ENCODE data around the gene ITGA8. TPM values are rescaled to one million over a fixed set of nuclear protein-coding genes. Genes with fewer than 3 reads are reported as not detected.

Gene ITGA8
- total and polyA plus RNA-seq, 2 of the 4 experiments (the other 2 are of a cell fraction), result under 0.01 to 0.02 TPM

DNA sequence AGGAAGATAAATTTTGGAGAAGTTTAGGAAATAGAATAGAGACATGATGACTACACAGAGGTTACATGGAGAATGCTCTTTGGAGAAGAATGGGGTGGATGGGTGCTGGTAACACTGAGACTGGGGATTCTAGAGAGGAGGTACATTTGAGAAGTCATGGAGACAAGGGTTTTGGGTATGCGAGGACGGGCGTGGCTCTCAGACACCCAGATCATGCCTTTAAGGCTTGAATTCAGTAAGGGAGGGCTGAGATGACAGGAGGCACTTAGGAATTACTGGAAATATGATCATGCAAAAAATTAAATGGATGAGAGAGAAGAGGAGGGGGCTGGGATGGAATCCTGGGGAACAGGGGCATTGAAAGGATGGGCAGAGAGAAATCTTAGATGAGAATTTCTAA lies 168.8 kb downstream of the ITGA8 start:
- POLR2A ChIA-PET (ENCODE audit: unreplicated experiment), result no interaction called here
- DNase-seq, result no peak

More for the DNA sequence above, 168.8 kb downstream of the ITGA8 start:
- no peak overlapping the region for H3K9ac ChIP-seq (ENCODE audit: low read depth, low read length)
- no peak overlapping the region for H2AK9ac ChIP-seq (replicated peaks; ENCODE audit: low read depth, low read length, poor library complexity)
- WGBS, 2 experiments (ENCODE audit: extremely low coverage in 2 of 2, insufficient read length in 1 of 2), result 71% methylated on average over 3 of the region's 3 CpGs; no CpG with 5 or more reads in 1 of the 2 experiments
- H3K9me1 ChIP-seq (ENCODE audit: insufficient read depth, low read length), result no peaks in the 10 kb centered on the region
- no peak overlapping the region for H2BK5ac ChIP-seq (ENCODE audit: low read depth, low read length, poor library complexity, severe bottlenecking)
- no peak overlapping the region for H2AK5ac ChIP-seq (ENCODE audit: low read depth, low read length)
- H2BK15ac ChIP-seq (ENCODE audit: low read depth, low read length), result no peak overlapping the region
- H4K91ac ChIP-seq (ENCODE audit: insufficient read depth, low read depth, low read length), result no peak overlapping the region
- peaks cover 2% of the 10 kb centered on the region; the same call in 1 of the 2 replicates for H3K27me3 ChIP-seq (ENCODE audit: control insufficient read depth, insufficient read depth, low read length)
- H2BK20ac ChIP-seq (ENCODE audit: low read depth, low read length), result no peak overlapping the region
- H4K20me1 ChIP-seq (ENCODE audit: insufficient read depth, low read length), result no peaks in the 10 kb centered on the region
- no peak overlapping the region for H3K27ac ChIP-seq (ENCODE audit: insufficient read depth, low read length)
- no peak overlapping the region for H3K23ac ChIP-seq (ENCODE audit: low read depth, low read length)
- no peak overlapping the region for H3K4me2 ChIP-seq (ENCODE audit: low read depth, low read length)
- no peak overlapping the region for H3K4me3 ChIP-seq (ENCODE audit: insufficient read depth, low read depth, low read length)
- no peak for ATAC-seq (ENCODE audit: low read depth)
- in situ Hi-C loops (cut with MboI; ENCODE audit: low sequenced_read_pairs), result no loop called here
- H2AFZ ChIP-seq (replicated peaks; ENCODE audit: low read length, poor library complexity), result no peak overlapping the region
- H3K4me1 ChIP-seq (ENCODE audit: control insufficient read depth, insufficient read depth, low read length), result no peaks in the 10 kb centered on the region
- intact Hi-C loops (cut with micrococcal nuclease), result no loop called here
- no peaks in the 10 kb centered on the region for H3K79me1 ChIP-seq (ENCODE audit: low read depth in 1 of 2, low read length in 2 of 2)
- H4K8ac ChIP-seq (ENCODE audit: low read depth in 2 of 2, low read length in 2 of 2), result no peak overlapping the region
- H3K56ac ChIP-seq (ENCODE audit: extremely low read depth, insufficient read depth, low read length), result no peak overlapping the region
- H3K4ac ChIP-seq (ENCODE audit: low read depth, low read length), result no peak overlapping the region
- dilution Hi-C loops (cut with HindIII; ENCODE audit: low sequenced_read_pairs, unreplicated experiment), result no loop called here
- CTCF ChIA-PET, result interaction anchor here (0.7 kb wide), 1 partner anchor 162 kb away, joined by 3 read pairs; no protein-coding TSS in a partner anchor
- TF ChIP-seq MAZ (IDR thresholded peaks at IDR 0.05; ENCODE audit: borderline replicate concordance, low read depth, low read length) (no peak), POLR2A (IDR thresholded peaks at IDR 0.05; ENCODE audit: low read depth, low read length) (no peak), USF2 (IDR thresholded peaks at IDR 0.05; ENCODE audit: low read depth, low read length) (no peak), RAD21 (IDR thresholded peaks at IDR 0.05; ENCODE audit: low read length) (no peak), NFE2L2 (IDR thresholded peaks at IDR 0.05; ENCODE audit: low read depth, low read length) (no peak), FOS (IDR thresholded peaks at IDR 0.05; ENCODE audit: low read depth, low read length) (no peak), RCOR1 (IDR thresholded peaks at IDR 0.05; ENCODE audit: insufficient replicate concordance, low read length) (no peak), CEBPB (IDR thresholded peaks at IDR 0.05; ENCODE audit: low read depth, low read length) (no peak), CHD1 (IDR thresholded peaks at IDR 0.05; ENCODE audit: low read depth, low read length) (no peak), MXI1 (IDR thresholded peaks at IDR 0.05; ENCODE audit: borderline replicate concordance, low read depth, low read length) (no peak), BHLHE40 (IDR thresholded peaks at IDR 0.05; ENCODE audit: low read depth, low read length) (no peak), MAFK (IDR thresholded peaks at IDR 0.05; ENCODE audit: low read depth, low read length) (no peak), ELK1 (IDR thresholded peaks at IDR 0.05; ENCODE audit: borderline replicate concordance, low read depth, low read length) (no peak), SMC3 (IDR thresholded peaks at IDR 0.05; ENCODE audit: low read depth, low read length) (no peak), RFX5 (IDR thresholded peaks at IDR 0.05; ENCODE audit: low read depth, low read length) (no peak), CTCF (conservative IDR thresholded peaks at IDR 0.05; ENCODE audit: low read depth, low read length) (no peak)
- no peak overlapping the region for H2BK120ac ChIP-seq (ENCODE audit: low read depth, low read length)
- H3K9me3 ChIP-seq (ENCODE audit: control insufficient read depth, insufficient read depth, low read length), result peaks cover 2% of the 10 kb centered on the region; the same call in 1 of the 2 replicates
- H3K18ac ChIP-seq (ENCODE audit: low read depth, low read length), result no peak overlapping the region
- H4K5ac ChIP-seq (ENCODE audit: low read depth, low read length), result no peak overlapping the region
- no TSS peak for BruUV-seq (replicated peaks)
- H3K36me3 ChIP-seq (ENCODE audit: control insufficient read depth, insufficient read depth, low read length), result no peaks in the 10 kb centered on the region
- H3K14ac ChIP-seq (replicated peaks; ENCODE audit: low read depth, low read length), result no peak overlapping the region
